ENCODE measurements around the gene NEURL3.

Gene NEURL3

GRCh38 chr2:96498021-96498431 lies 7.1 kb downstream of the NEURL3 start:
- H3K4me3 Mint-ChIP-seq, result no peak overlapping the region
- H3K27me3 Mint-ChIP-seq (ENCODE audit: low read depth), result no peaks in the 10 kb centered on the region
- peaks cover 22% of the 10 kb centered on the region for H3K9me3 Mint-ChIP-seq
- H3K27ac Mint-ChIP-seq, result peak overlapping the region; percentile 49
- H3K36me3 Mint-ChIP-seq (ENCODE audit: low read depth), result peaks cover 19% of the 10 kb centered on the region
- peaks cover 47% of the 10 kb centered on the region for H3K4me1 Mint-ChIP-seq (ENCODE audit: low read depth)

- peaks cover 39% of the 10 kb centered on the region for H3K4me1 Mint-ChIP-seq (ENCODE audit: low read depth)
- H3K27ac Mint-ChIP-seq, result no peak overlapping the region
- H3K4me3 Mint-ChIP-seq, result no peak overlapping the region
- H3K36me3 Mint-ChIP-seq (ENCODE audit: low read depth), result peaks cover 19% of the 10 kb centered on the region
- no peaks in the 10 kb centered on the region for H3K27me3 Mint-ChIP-seq (ENCODE audit: low read depth)
- peaks cover 22% of the 10 kb centered on the region for H3K9me3 Mint-ChIP-seq
Measured at GRCh38 chr2:96495982-96496629, 9.1 kb downstream of the NEURL3 start.

GRCh38 chr2:96494188-96494587 lies 11.0 kb downstream of the NEURL3 start:
- Mint-ChIP-seq H3K9me3 (peaks cover 22% of the 10 kb centered on the region), H3K4me1 (ENCODE audit: low read depth) (peaks cover 43% of the 10 kb centered on the region), H3K36me3 (ENCODE audit: low read depth) (peaks cover 19% of the 10 kb centered on the region), H3K27me3 (ENCODE audit: low read depth) (no peaks in the 10 kb centered on the region), H3K27ac (no peak overlapping the region), H3K4me3 (no peak overlapping the region)

GRCh38 chr2:96493072-96493471 lies 12.1 kb downstream of the NEURL3 start:
- peaks cover 18% of the 10 kb centered on the region for H3K36me3 Mint-ChIP-seq (ENCODE audit: low read depth)
- H3K27me3 Mint-ChIP-seq (ENCODE audit: low read depth), result no peaks in the 10 kb centered on the region
- H3K9me3 Mint-ChIP-seq, result peaks cover 22% of the 10 kb centered on the region
- H3K27ac Mint-ChIP-seq, result no peak overlapping the region
- H3K4me1 Mint-ChIP-seq (ENCODE audit: low read depth), result peaks cover 43% of the 10 kb centered on the region
- no peak overlapping the region for H3K4me3 Mint-ChIP-seq

GRCh38 chr2:96491860-96492497 lies 13.2 kb downstream of the NEURL3 start:
- Mint-ChIP-seq H3K27me3 (ENCODE audit: low read depth) (no peaks in the 10 kb centered on the region), H3K27ac (peak overlapping the region; percentile 67), H3K36me3 (ENCODE audit: low read depth) (peaks cover 21% of the 10 kb centered on the region), H3K9me3 (peaks cover 22% of the 10 kb centered on the region), H3K4me3 (peak overlapping the region; percentile 22), H3K4me1 (ENCODE audit: low read depth) (peaks cover 39% of the 10 kb centered on the region)

GRCh38 chr2:96489663-96490062 lies 15.5 kb downstream of the NEURL3 start:
- Mint-ChIP-seq H3K27ac (no peak overlapping the region), H3K27me3 (ENCODE audit: low read depth) (no peaks in the 10 kb centered on the region), H3K4me1 (ENCODE audit: low read depth) (peaks cover 46% of the 10 kb centered on the region), H3K9me3 (peaks cover 9% of the 10 kb centered on the region), H3K4me3 (no peak overlapping the region), H3K36me3 (ENCODE audit: low read depth) (peaks cover 15% of the 10 kb centered on the region)

- Mint-ChIP-seq H3K4me3 (no peak overlapping the region), H3K9me3 (peaks cover 7% of the 10 kb centered on the region), H3K36me3 (ENCODE audit: low read depth) (peaks cover 14% of the 10 kb centered on the region), H3K27me3 (ENCODE audit: low read depth) (no peaks in the 10 kb centered on the region), H3K27ac (no peak overlapping the region), H3K4me1 (ENCODE audit: low read depth) (peaks cover 50% of the 10 kb centered on the region)
Measured at GRCh38 chr2:96489261-96489660, 15.9 kb downstream of the NEURL3 start.

GRCh38 chr2:96486696-96487095 lies 18.5 kb downstream of the NEURL3 start:
- Mint-ChIP-seq H3K9me3 (no peaks in the 10 kb centered on the region), H3K36me3 (ENCODE audit: low read depth) (peaks cover 10% of the 10 kb centered on the region), H3K27ac (peak overlapping the region; percentile 99), H3K4me3 (peak overlapping the region; percentile 95), H3K27me3 (ENCODE audit: low read depth) (no peaks in the 10 kb centered on the region), H3K4me1 (ENCODE audit: low read depth) (peaks cover 49% of the 10 kb centered on the region)

- no peaks in the 10 kb centered on the region for H3K9me3 Mint-ChIP-seq
- H3K4me1 Mint-ChIP-seq (ENCODE audit: low read depth), result peaks cover 50% of the 10 kb centered on the region
- H3K36me3 Mint-ChIP-seq (ENCODE audit: low read depth), result peaks cover 10% of the 10 kb centered on the region
- peak overlapping the region; percentile 95 for H3K4me3 Mint-ChIP-seq
- H3K27me3 Mint-ChIP-seq (ENCODE audit: low read depth), result no peaks in the 10 kb centered on the region
- H3K27ac Mint-ChIP-seq, result peak overlapping the region; percentile 99
Measured at GRCh38 chr2:96485751-96486651, 19.2 kb downstream of the NEURL3 start.

- H3K4me3 Mint-ChIP-seq, result peak overlapping the region; percentile 95
- H3K36me3 Mint-ChIP-seq (ENCODE audit: low read depth), result peaks cover 10% of the 10 kb centered on the region
Measured at GRCh38 chr2:96485350-96485749, 19.8 kb downstream of the NEURL3 start.

GRCh38 chr2:96484091-96484490 lies 21.1 kb downstream of the NEURL3 start:
- H3K27me3 Mint-ChIP-seq (ENCODE audit: low read depth), result peaks cover 7% of the 10 kb centered on the region
- H3K36me3 Mint-ChIP-seq (ENCODE audit: low read depth), result peaks cover 12% of the 10 kb centered on the region
- no peak overlapping the region for H3K4me3 Mint-ChIP-seq
- no peaks in the 10 kb centered on the region for H3K9me3 Mint-ChIP-seq
- peak overlapping the region; percentile 99 for H3K27ac Mint-ChIP-seq
- peaks cover 39% of the 10 kb centered on the region for H3K4me1 Mint-ChIP-seq (ENCODE audit: low read depth)

More at GRCh38 chr2:96485350-96485749, 19.8 kb downstream of the NEURL3 start:
- peaks cover 50% of the 10 kb centered on the region for H3K4me1 Mint-ChIP-seq (ENCODE audit: low read depth)
- no peaks in the 10 kb centered on the region for H3K9me3 Mint-ChIP-seq
- peak overlapping the region; percentile 99 for H3K27ac Mint-ChIP-seq
- H3K27me3 Mint-ChIP-seq (ENCODE audit: low read depth), result no peaks in the 10 kb centered on the region

- H3K36me3 Mint-ChIP-seq (ENCODE audit: low read depth), result peaks cover 3% of the 10 kb centered on the region
- H3K9me3 Mint-ChIP-seq, result no peaks in the 10 kb centered on the region
- no peak overlapping the region for H3K27ac Mint-ChIP-seq
- peaks cover 33% of the 10 kb centered on the region for H3K27me3 Mint-ChIP-seq (ENCODE audit: low read depth)
- peaks cover 5% of the 10 kb centered on the region for H3K4me1 Mint-ChIP-seq (ENCODE audit: low read depth)
- no peak overlapping the region for H3K4me3 Mint-ChIP-seq
Measured at GRCh38 chr2:96477458-96477857, 27.7 kb downstream of the NEURL3 start.

- Mint-ChIP-seq H3K4me3 (no peak overlapping the region), H3K36me3 (ENCODE audit: low read depth) (no peaks in the 10 kb centered on the region), H3K9me3 (no peaks in the 10 kb centered on the region), H3K4me1 (ENCODE audit: low read depth) (peaks cover 2% of the 10 kb centered on the region), H3K27ac (no peak overlapping the region), H3K27me3 (ENCODE audit: low read depth) (peaks cover 22% of the 10 kb centered on the region)
Measured at GRCh38 chr2:96471772-96472171, 33.4 kb downstream of the NEURL3 start.

GRCh38 chr2:96470636-96471035 lies 34.5 kb downstream of the NEURL3 start:
- no peaks in the 10 kb centered on the region for H3K9me3 Mint-ChIP-seq
- no peaks in the 10 kb centered on the region for H3K36me3 Mint-ChIP-seq (ENCODE audit: low read depth)
- no peak overlapping the region for H3K4me3 Mint-ChIP-seq
- no peak overlapping the region for H3K27ac Mint-ChIP-seq
- H3K4me1 Mint-ChIP-seq (ENCODE audit: low read depth), result peaks cover 2% of the 10 kb centered on the region
- peaks cover 12% of the 10 kb centered on the region for H3K27me3 Mint-ChIP-seq (ENCODE audit: low read depth)
